LNCaP clone FGC (cell line): ENCODE data around the gene ATP8A2.
A peak's percentile ranks its signal among the peaks of the same experiment; 100 is the strongest.

Source experiments
- DNase-seq: peaks from one replicate; pipeline ENCODE4 v3.0.0-alpha.2; 2011; ENCODE audit warnings: low read depth
- H3K4me3 ChIP-seq: 2 replicates; pipeline ENCODE4 v1.5.1; 2011; ENCODE audit warnings: mild to moderate bottlenecking, low read depth, low read length, control low read depth
- CTCF ChIP-seq: IDR thresholded peaks from 2 replicates; pipeline ENCODE4 v1.5.1; 2012; ENCODE audit warnings: mild to moderate bottlenecking; ENCODE audit not compliant: control insufficient read depth, insufficient read depth; ENCODE audit errors: extremely low read depth

ATP8A2 gene

GRCh38 chr13:26048741-26049140 lies 677.0 kb downstream of the ATP8A2 start:
- no peak for TF ChIP-seq CTCF
- no peak overlapping the region for H3K4me3 ChIP-seq
- no peak for DNase-seq

GRCh38 chr13:26050568-26051230 lies 678.9 kb downstream of the ATP8A2 start:
- DNase-seq = no peak
- H3K4me3 ChIP-seq = no peak overlapping the region

GRCh38 chr13:26051231-26051656 lies 679.5 kb downstream of the ATP8A2 start:
- DNase-seq = no peak
- TF ChIP-seq CTCF = no peak
- H3K4me3 ChIP-seq = peak overlapping the region; percentile 38

More at GRCh38 chr13:26050568-26051230, 678.9 kb downstream of the ATP8A2 start:
- no peak for TF ChIP-seq CTCF

GRCh38 chr13:26051657-26052311 lies 680.0 kb downstream of the ATP8A2 start, which contains the start of gene SHISA2:
TSS of gene SHISA2 (minus strand) at chr13:26052016. CDS start at chr13:26050975, 1,041 bp downstream.
- TF ChIP-seq CTCF = no peak
- DNase-seq = no peak
- peak within 1 kb of the TSS; percentile 38 for H3K4me3 ChIP-seq

- TF ChIP-seq CTCF = no peak
- no peak for DNase-seq
- H3K4me3 ChIP-seq = no peak overlapping the region
Observed at GRCh38 chr13:26052337-26052736, 680.6 kb downstream of the ATP8A2 start.

GRCh38 chr13:26053418-26053980 lies 681.7 kb downstream of the ATP8A2 start:
- DNase-seq = no peak
- no peak for TF ChIP-seq CTCF
- H3K4me3 ChIP-seq = no peak overlapping the region
